ENCODE measurements around the gene CFB.

- TF ChIP-seq CTCF (IDR thresholded peaks at IDR 0.05; ENCODE audit: low read depth, low read length) (no peak), POLR2A (IDR thresholded peaks at IDR 0.05; ENCODE audit: extremely low read depth, insufficient read length) (no peak), MAX (IDR thresholded peaks at IDR 0.05; ENCODE audit: low read depth, low read length) (no peak), MYC (IDR thresholded peaks at IDR 0.05; ENCODE audit: low read depth, low read length) (no peak)
Observed at GRCh38 chr6:31970604-31971271, 24.8 kb downstream of the CFB start.

Measured in NB4 (cell line).